ENCODE measurements around the gene GRM2.

GRM2 gene

GRCh38 chr3:51680196-51680595 is 26.7 kb upstream of the GRM2 start:
- no peak overlapping the region for H3K4me3 ChIP-seq (ENCODE audit: low read depth, low read length)
- DNase-seq (ENCODE audit: low read depth), result no peak
- TF ChIP-seq, protein P1, sequence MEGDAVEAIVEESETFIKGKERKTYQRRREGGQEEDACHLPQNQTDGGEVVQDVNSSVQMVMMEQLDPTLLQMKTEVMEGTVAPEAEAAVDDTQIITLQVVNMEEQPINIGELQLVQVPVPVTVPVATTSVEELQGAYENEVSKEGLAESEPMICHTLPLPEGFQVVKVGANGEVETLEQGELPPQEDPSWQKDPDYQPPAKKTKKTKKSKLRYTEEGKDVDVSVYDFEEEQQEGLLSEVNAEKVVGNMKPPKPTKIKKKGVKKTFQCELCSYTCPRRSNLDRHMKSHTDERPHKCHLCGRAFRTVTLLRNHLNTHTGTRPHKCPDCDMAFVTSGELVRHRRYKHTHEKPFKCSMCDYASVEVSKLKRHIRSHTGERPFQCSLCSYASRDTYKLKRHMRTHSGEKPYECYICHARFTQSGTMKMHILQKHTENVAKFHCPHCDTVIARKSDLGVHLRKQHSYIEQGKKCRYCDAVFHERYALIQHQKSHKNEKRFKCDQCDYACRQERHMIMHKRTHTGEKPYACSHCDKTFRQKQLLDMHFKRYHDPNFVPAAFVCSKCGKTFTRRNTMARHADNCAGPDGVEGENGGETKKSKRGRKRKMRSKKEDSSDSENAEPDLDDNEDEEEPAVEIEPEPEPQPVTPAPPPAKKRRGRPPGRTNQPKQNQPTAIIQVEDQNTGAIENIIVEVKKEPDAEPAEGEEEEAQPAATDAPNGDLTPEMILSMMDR (IDR thresholded peaks at IDR 0.05; ENCODE audit: control insufficient read depth, extremely low read depth, insufficient read depth), result no peak

- no peak overlapping the region for H3K4me3 ChIP-seq (ENCODE audit: low read depth, low read length)
- no peak for DNase-seq (ENCODE audit: low read depth)
- TF ChIP-seq, protein P1 (IDR thresholded peaks at IDR 0.05; ENCODE audit: control insufficient read depth, extremely low read depth, insufficient read depth), result no peak
These were observed 26.1 kb upstream of the GRM2 start for GRCh38 chr3:51680663-51681230.

- no peak overlapping the region for H3K4me3 ChIP-seq (ENCODE audit: low read depth, low read length)
- no peak for DNase-seq (ENCODE audit: low read depth)
These were observed 25.4 kb upstream of the GRM2 start for GRCh38 chr3:51681453-51681852.

GRCh38 chr3:51682079-51682478 is 24.8 kb upstream of the GRM2 start:
- DNase-seq (ENCODE audit: low read depth), result peak; percentile 89
- TF ChIP-seq, protein P1 (IDR thresholded peaks at IDR 0.05; ENCODE audit: control insufficient read depth, extremely low read depth, insufficient read depth), result peak; percentile 91
- no peak overlapping the region for H3K4me3 ChIP-seq (ENCODE audit: low read depth, low read length)

More at GRCh38 chr3:51681453-51681852, 25.4 kb upstream of the GRM2 start:
- TF ChIP-seq, protein P1 (IDR thresholded peaks at IDR 0.05; ENCODE audit: control insufficient read depth, extremely low read depth, insufficient read depth), result no peak

DNA sequence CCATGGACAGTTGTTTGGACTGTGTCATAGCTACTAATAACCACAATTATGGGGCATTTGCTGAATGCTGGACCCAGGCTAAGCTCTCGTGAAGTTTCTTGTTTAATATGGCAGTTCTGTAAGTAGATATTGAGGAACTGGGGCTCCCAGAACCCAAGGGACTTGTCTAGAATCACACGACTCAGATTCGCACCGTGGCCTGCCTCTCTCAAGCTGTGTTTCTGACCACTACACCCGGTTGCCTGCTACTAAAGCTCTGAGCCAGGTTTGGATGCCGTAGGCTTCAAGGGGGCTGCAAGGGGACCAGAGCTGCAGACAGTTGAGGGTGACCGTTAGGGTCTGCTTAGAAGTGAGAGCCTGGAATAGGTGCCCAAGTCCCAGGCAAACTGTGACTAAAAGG is 24.3 kb upstream of the GRM2 start:
- TF ChIP-seq, protein P1 (IDR thresholded peaks at IDR 0.05; ENCODE audit: control insufficient read depth, extremely low read depth, insufficient read depth), result no peak

GRCh38 chr3:51683566-51683965 is 23.3 kb upstream of the GRM2 start:
- TF ChIP-seq, protein P1 (IDR thresholded peaks at IDR 0.05; ENCODE audit: control insufficient read depth, extremely low read depth, insufficient read depth), result no peak
- DNase-seq (ENCODE audit: low read depth), result no peak
- H3K4me3 ChIP-seq (ENCODE audit: low read depth, low read length), result no peak overlapping the region

More for the DNA sequence above, 24.3 kb upstream of the GRM2 start:
- H3K4me3 ChIP-seq (ENCODE audit: low read depth, low read length), result no peak overlapping the region
- DNase-seq (ENCODE audit: low read depth), result no peak
